VCaP (cell line): ENCODE measurements around the gene CYP2E1.

ENCODE experiments used
- H3K27ac ChIP-seq: fragments of 450-650 bp; 2 replicates; pipeline ENCODE4 v1.5.1; 2017
- TF ChIP-seq, protein P1 (sequence below): fragments of 450-650 bp; conservative IDR thresholded peaks from 2 replicates; pipeline ENCODE4 v1.5.1; 2017; ENCODE audit warnings: mild to moderate bottlenecking, moderate library complexity

CYP2E1 gene

GRCh38 chr10:133525444-133525843 is 1.7 kb upstream of the CYP2E1 start:
- H3K27ac ChIP-seq, result no peak overlapping the region
- TF ChIP-seq, protein P1, sequence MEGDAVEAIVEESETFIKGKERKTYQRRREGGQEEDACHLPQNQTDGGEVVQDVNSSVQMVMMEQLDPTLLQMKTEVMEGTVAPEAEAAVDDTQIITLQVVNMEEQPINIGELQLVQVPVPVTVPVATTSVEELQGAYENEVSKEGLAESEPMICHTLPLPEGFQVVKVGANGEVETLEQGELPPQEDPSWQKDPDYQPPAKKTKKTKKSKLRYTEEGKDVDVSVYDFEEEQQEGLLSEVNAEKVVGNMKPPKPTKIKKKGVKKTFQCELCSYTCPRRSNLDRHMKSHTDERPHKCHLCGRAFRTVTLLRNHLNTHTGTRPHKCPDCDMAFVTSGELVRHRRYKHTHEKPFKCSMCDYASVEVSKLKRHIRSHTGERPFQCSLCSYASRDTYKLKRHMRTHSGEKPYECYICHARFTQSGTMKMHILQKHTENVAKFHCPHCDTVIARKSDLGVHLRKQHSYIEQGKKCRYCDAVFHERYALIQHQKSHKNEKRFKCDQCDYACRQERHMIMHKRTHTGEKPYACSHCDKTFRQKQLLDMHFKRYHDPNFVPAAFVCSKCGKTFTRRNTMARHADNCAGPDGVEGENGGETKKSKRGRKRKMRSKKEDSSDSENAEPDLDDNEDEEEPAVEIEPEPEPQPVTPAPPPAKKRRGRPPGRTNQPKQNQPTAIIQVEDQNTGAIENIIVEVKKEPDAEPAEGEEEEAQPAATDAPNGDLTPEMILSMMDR, result no peak

- no peak overlapping the region for H3K27ac ChIP-seq
These were observed 658 bp downstream of the CYP2E1 start for GRCh38 chr10:133527771-133528271.

GRCh38 chr10:133528296-133528844 is 1.2 kb downstream of the CYP2E1 start:
- no peak overlapping the region for H3K27ac ChIP-seq
- TF ChIP-seq, protein P1, result no peak

More at GRCh38 chr10:133527771-133528271, 658 bp downstream of the CYP2E1 start:
- TF ChIP-seq, protein P1, result no peak

DNA sequence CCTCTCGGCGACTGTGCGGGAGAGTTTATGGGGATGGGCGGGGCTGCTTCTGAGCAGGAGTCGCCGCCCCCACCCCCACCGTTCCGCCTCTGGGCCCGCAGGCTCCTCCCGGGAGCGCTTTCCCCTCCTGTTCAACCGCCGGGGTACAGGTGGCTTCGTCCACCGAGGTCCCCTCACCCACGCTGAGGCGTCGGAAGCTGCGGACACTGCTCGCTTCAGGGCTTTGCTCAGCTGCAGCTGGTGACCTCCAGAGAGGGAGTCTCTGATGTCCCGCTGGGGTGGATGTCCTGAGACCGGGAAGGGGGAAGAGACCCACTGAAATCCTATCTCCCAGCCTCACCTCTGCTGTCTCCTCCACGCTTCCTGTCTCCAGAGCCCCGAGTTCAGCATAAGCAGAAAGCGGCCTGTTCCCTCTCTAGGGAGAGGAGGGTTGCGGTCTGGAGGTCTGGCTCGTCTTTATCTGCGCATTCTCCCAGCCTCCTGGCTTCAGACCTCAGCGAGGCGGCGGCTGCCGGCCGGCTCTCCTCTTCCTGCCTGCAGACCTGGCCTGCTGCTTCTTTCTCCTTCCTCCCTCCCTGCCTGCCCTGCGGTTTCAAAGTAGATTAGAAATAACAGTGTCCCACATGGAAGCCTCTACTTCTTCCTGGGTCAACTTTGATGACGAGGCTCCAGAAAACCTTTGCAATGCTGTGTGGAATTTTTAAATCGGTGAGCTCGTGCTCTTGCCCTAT is 1.8 kb downstream of the CYP2E1 start:
- no peak overlapping the region for H3K27ac ChIP-seq
- TF ChIP-seq, protein P1, result no peak

DNA sequence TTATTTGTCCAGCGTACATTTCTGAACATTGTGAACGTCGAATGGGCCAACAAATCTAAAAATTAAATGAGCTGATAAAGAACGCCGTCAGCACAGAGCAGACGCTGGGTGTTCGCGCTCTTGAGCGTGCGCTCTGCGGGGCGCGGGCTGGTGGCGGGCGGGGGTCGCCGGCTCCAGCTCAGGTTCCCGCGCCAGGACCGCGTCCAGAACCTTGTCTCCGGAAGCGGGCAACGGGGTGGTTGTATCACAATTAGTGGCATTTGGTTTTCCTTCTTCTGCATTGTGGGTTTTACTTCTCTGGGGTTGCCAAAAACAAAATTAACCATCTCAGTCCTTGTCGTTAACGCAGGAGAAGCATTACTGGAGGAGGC is 2.4 kb downstream of the CYP2E1 start:
- TF ChIP-seq, protein P1, result no peak
- no peak overlapping the region for H3K27ac ChIP-seq

DNA sequence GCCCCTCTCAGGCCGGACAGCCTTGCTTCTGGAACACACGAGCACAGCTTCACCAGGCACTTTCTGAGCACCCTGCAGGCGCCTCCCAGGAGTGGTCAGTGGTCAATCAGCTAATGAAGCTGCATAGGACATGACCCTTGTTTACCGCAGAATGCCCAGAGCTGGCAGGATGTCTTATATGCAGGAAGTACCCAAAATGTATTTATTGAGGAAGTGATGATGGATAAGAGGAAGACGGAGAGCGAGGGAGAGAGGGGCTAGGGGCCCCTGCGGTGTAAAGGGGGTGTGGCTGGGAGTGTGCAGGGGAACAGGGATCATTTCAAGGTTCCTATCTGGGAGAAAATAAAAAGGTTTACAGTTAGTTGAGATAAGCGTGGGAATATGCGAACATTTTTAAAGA is 3.3 kb downstream of the CYP2E1 start:
- H3K27ac ChIP-seq, result no peak overlapping the region
- TF ChIP-seq, protein P1, result no peak

DNA sequence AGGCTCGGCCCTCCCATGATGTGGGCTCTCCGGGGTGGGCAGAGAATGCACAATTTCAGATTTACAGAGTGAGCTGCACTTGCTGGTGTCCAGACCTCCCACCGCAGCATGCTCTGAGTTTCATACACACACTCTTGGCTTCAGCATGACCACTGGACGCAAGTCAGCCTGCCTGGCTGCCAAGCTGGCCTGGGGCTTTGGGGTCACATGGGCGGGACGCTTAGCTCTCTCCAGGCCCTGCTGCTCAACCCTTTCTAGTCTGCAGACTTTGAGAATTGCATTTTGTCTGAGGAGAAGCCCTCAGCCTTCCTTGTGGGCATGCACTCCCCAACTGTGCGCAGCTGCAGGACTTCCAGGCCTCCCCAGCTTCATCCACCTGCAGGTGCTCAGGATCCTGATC is 5.7 kb downstream of the CYP2E1 start:
- no peak overlapping the region for H3K27ac ChIP-seq
- TF ChIP-seq, protein P1, result no peak
